ENCODE measurements around the gene KCNE4.

KCNE4 gene

DNA sequence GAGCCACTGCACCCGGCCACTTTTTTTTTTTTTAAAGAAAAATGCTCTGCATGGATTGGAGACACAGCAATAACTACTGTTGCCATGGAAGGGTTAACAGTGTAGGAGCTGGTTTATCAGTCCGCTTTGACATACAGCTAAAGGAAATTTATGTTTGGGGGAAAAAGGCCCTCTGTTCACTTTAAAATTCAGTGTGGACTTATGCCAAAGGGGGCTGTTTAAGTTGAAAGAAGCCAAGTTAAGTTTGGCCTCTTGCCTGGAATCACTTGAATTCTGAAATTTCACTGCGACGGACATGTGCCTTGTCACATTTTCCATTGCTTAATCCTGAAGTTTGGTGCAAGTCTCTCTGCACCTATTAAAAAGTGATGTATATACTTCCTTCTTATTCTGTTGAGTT, 3.1 kb downstream of the KCNE4 start:
- no peak overlapping the region for H3K27ac Mint-ChIP-seq (ENCODE audit: low read depth)
- no peaks in the 10 kb centered on the region for H3K9me3 Mint-ChIP-seq
- H3K4me3 Mint-ChIP-seq, result no peak overlapping the region
- H3K27me3 Mint-ChIP-seq, result peaks cover 30% of the 10 kb centered on the region
- ATAC-seq (replicated peaks; ENCODE audit: extremely low read depth, poor library complexity, severe bottlenecking), result no peak
- H3K36me3 Mint-ChIP-seq (ENCODE audit: insufficient read depth), result no peaks in the 10 kb centered on the region
- no peak for DNase-seq (ENCODE audit: low spot score in 2 of 2)
- H3K4me1 Mint-ChIP-seq, result no peaks in the 10 kb centered on the region

DNA sequence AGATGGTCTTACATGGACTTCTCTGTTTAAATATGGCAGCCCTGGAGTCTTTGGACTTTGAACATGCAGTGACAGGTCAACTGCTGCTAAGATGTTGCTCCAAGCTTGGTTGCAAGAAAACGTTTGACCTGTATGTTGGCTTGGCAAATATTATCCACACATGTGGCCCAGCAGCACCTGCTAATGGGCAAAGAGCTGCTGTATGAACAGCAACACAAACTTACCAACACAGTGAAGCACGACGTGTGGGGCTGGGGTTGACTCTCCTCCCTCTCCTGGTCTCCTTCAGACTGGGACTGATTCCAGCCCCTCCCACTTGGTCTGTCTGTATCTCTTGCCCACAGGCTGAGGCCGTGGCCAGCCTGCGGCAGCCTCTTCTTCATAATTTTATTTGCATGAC, 3.8 kb downstream of the KCNE4 start:
- Mint-ChIP-seq H3K27ac (ENCODE audit: low read depth) (no peak overlapping the region), H3K36me3 (ENCODE audit: insufficient read depth) (no peaks in the 10 kb centered on the region), H3K4me3 (no peak overlapping the region), H3K9me3 (no peaks in the 10 kb centered on the region), H3K27me3 (peaks cover 23% of the 10 kb centered on the region), H3K4me1 (no peaks in the 10 kb centered on the region)
- ATAC-seq (replicated peaks; ENCODE audit: extremely low read depth, poor library complexity, severe bottlenecking) (no peak), DNase-seq (ENCODE audit: low spot score in 2 of 2) (no peak)

DNA sequence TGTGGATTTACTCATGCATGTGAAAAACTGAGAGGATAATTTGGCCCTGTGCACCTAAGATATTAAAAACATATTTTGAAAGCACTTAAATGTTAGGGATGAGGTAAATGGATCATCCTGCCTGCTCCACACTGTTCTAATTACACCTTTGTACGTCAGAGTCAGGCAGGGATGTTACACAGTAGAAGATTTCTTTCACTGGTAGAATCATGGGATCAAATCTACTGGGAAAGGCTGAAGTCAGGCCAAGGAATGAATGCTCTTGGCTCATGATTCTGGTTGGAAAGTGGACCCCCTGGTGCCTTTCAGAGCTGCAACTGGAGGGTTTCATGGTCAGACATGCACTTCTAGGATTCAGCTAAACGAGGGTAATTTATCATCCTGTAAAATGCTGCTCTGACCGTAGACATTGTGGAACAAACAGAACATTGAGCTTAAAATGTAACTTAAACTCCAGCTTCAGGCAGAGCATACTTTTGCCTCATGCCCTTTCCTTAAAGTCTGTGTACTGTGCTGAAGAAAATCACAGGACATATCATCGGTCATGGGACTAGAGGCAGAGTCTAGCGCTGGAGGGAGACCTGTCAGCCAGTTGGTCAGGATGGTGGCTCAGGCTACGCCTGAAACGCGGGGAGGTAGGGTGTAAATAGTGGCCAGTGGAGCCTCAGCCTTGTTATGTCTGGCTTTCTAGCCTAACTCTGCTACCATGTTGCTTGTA, 4.9 kb downstream of the KCNE4 start:
- DNase-seq (ENCODE audit: low spot score in 2 of 2), result no peak
- Mint-ChIP-seq H3K4me3 (no peak overlapping the region), H3K27me3 (peaks cover 16% of the 10 kb centered on the region), H3K4me1 (no peaks in the 10 kb centered on the region), H3K36me3 (ENCODE audit: insufficient read depth) (no peaks in the 10 kb centered on the region), H3K9me3 (no peaks in the 10 kb centered on the region), H3K27ac (ENCODE audit: low read depth) (no peak overlapping the region)
- ATAC-seq (replicated peaks; ENCODE audit: extremely low read depth, poor library complexity, severe bottlenecking), result no peak

DNA sequence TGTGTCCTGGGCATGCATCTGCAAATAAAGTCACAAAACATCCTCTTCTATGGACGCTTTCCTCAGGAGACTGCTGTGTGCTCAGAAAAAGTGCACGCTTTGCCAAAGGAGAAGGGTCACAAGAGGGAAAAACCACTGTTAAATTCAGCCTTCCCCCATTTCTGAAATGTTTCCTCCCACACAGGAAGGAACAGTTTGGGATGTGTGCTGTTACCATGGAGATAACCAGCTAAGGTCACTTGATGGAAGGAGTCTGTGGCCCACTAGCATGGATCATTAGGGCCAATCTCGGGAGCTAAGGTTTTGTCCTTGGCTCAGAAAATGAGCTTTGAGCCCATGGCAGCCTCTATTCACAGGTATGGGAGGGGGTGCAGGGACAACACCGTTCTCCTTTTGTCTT, 5.6 kb downstream of the KCNE4 start:
- peaks cover 16% of the 10 kb centered on the region for H3K27me3 Mint-ChIP-seq

DNA sequence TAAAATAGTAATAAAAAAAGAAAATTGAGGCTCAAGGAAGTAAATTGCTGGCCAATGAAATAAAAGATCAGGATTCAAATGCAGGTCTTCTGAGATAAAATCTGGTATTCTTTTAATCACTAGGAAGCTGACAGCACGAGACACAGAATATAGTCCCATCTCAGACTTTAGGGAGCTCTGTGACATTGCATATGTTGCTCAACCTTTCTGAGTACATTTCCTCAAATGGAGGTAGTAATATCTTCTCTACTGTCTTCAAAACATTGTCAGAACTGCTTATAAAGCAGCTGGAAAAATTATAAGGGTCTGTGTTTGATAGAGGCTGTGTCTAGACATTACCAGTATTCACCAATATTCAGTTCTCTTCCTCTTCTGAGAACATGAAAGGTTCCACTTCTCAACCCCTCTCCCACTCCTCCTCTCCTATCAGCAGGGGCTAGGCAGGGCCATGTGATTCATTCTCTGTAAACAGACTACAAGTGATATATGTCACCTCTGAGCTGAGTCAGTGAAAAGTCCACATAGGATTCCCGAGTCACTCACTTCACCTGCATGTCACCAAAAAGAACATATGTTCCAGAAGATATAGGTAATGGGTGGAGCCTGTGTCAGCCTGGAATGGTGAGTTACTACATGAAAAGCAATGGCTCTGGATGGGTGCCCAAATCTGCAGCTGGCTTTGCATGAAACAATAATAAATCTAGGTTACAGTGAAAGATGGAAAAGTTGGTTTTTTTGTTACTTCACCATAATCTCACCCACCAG, 7.1 kb downstream of the KCNE4 start:
- Mint-ChIP-seq H3K27ac (ENCODE audit: low read depth) (no peak overlapping the region), H3K27me3 (peaks cover 16% of the 10 kb centered on the region), H3K9me3 (no peaks in the 10 kb centered on the region), H3K4me3 (no peak overlapping the region), H3K36me3 (ENCODE audit: insufficient read depth) (no peaks in the 10 kb centered on the region), H3K4me1 (no peaks in the 10 kb centered on the region)
- ATAC-seq (replicated peaks; ENCODE audit: extremely low read depth, poor library complexity, severe bottlenecking), result no peak
- DNase-seq (ENCODE audit: low spot score in 2 of 2), result no peak

More for the DNA sequence above, 5.6 kb downstream of the KCNE4 start:
- H3K4me1 Mint-ChIP-seq, result no peaks in the 10 kb centered on the region
- ATAC-seq (replicated peaks; ENCODE audit: extremely low read depth, poor library complexity, severe bottlenecking) (no peak), DNase-seq (ENCODE audit: low spot score in 2 of 2) (no peak)
- no peak overlapping the region for H3K27ac Mint-ChIP-seq (ENCODE audit: low read depth)
- H3K9me3 Mint-ChIP-seq, result no peaks in the 10 kb centered on the region
- H3K36me3 Mint-ChIP-seq (ENCODE audit: insufficient read depth), result no peaks in the 10 kb centered on the region
- H3K4me3 Mint-ChIP-seq, result no peak overlapping the region

DNA sequence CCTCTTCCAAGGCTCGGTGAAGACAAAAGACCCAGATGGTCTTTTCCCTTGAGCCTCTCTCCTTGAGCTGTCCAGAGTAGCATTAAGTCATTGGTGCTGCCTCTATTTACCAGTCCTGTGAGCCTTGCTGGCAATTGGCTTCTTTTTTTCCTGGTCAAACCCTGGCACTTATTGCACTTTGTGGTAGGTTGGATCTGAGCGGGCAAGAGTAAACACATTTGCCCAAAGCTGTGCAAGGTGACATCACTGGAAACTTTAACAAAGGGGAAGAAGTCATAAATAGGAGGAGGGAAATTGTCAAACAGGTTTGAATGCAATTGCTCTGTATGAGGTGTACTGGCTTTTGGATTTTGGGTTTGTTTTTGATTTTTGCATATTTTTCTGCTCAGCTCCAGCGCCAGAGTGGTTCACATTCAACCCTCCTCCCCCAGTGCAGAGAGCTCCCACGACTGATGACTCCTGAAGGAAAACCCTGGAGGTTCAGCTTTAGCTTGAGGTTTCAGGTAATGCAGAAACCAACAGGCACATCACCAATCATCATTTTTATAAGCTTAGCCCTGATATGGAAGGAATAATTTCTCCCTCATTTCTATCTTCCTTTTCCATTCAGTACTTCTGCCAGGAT, 8.3 kb downstream of the KCNE4 start:
- no peak overlapping the region for H3K27ac Mint-ChIP-seq (ENCODE audit: low read depth)
- no peak overlapping the region for H3K4me3 Mint-ChIP-seq
- no peaks in the 10 kb centered on the region for H3K4me1 Mint-ChIP-seq
- ATAC-seq (replicated peaks; ENCODE audit: extremely low read depth, poor library complexity, severe bottlenecking) (no peak), DNase-seq (ENCODE audit: low spot score in 2 of 2) (no peak)
- H3K36me3 Mint-ChIP-seq (ENCODE audit: insufficient read depth), result no peaks in the 10 kb centered on the region
- peaks cover 16% of the 10 kb centered on the region for H3K27me3 Mint-ChIP-seq
- H3K9me3 Mint-ChIP-seq, result no peaks in the 10 kb centered on the region

DNA sequence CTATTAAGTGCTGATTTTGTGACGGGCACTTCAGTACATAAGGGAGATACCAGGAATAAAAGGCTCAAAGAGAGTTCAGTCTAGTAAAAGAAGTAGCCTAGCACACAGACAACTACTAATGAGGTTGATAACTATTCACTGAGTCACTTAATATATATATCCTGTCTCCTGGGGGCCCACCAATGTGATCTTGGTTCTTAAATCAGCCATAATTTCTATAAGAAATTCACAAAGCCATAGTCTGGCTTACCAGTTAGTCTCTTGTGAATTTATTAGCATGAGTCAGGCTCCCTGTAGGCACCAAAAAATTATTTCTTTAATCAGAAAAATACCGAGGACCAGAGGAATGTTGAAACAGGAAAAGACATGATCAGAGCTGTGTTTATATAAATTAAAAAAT, 10.4 kb downstream of the KCNE4 start:
- DNase-seq (ENCODE audit: low spot score in 2 of 2) (no peak), ATAC-seq (replicated peaks; ENCODE audit: extremely low read depth, poor library complexity, severe bottlenecking) (no peak)
- H3K4me1 Mint-ChIP-seq, result no peaks in the 10 kb centered on the region
- H3K9me3 Mint-ChIP-seq, result no peaks in the 10 kb centered on the region
- H3K36me3 Mint-ChIP-seq (ENCODE audit: insufficient read depth), result no peaks in the 10 kb centered on the region
- no peak overlapping the region for H3K27ac Mint-ChIP-seq (ENCODE audit: low read depth)
- no peak overlapping the region for H3K4me3 Mint-ChIP-seq
- H3K27me3 Mint-ChIP-seq, result no peaks in the 10 kb centered on the region

DNA sequence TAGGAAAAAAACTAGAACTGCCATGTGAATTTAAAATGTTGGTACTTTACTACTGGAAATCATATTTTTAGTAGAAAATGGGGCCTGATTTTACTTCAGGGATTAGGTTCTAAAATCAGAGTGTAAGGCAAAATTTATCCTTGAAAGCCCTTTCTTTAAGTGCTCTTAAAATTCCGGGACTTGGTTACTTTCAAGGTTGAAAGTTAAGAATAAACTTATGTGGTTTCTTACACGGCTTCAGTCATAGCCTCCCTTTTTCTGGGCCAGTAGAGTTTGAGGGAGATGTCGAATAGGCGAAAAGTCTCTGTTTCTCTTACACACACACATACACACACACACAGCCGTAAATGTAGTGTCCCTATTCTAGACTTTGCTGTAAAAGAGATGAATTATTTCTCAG, 13.1 kb downstream of the KCNE4 start:
- ATAC-seq (replicated peaks; ENCODE audit: extremely low read depth, poor library complexity, severe bottlenecking) (no peak), DNase-seq (ENCODE audit: low spot score in 2 of 2) (no peak)
- H3K4me1 Mint-ChIP-seq, result no peaks in the 10 kb centered on the region
- no peaks in the 10 kb centered on the region for H3K27me3 Mint-ChIP-seq
- H3K4me3 Mint-ChIP-seq, result no peak overlapping the region
- no peaks in the 10 kb centered on the region for H3K36me3 Mint-ChIP-seq (ENCODE audit: insufficient read depth)
- H3K27ac Mint-ChIP-seq (ENCODE audit: low read depth), result no peak overlapping the region
- no peaks in the 10 kb centered on the region for H3K9me3 Mint-ChIP-seq

DNA sequence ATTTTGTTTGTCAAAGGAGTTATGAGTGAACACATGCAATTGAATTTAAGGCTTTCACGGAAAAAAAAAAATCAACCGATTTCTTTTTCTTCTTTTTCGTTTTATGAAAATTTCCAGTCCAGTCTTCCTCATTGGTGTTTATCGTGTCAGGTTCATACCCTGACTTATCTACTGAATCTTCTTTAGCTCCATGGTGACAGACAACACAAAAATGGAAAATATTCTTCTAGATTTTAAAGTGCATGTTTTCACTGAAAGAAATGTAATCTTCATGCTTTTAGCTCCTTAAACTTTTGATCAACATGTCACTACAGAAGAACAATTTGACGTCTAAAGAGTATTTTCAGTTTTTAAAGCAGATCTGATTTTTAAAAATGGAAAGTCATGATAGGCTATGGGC, 14.7 kb downstream of the KCNE4 start:
- Mint-ChIP-seq H3K4me1 (no peaks in the 10 kb centered on the region), H3K27me3 (peaks cover 4% of the 10 kb centered on the region), H3K9me3 (no peaks in the 10 kb centered on the region), H3K36me3 (ENCODE audit: insufficient read depth) (no peaks in the 10 kb centered on the region), H3K27ac (ENCODE audit: low read depth) (no peak overlapping the region), H3K4me3 (no peak overlapping the region)
- DNase-seq (ENCODE audit: low spot score in 2 of 2) (no peak), ATAC-seq (replicated peaks; ENCODE audit: extremely low read depth, poor library complexity, severe bottlenecking) (no peak)

DNA sequence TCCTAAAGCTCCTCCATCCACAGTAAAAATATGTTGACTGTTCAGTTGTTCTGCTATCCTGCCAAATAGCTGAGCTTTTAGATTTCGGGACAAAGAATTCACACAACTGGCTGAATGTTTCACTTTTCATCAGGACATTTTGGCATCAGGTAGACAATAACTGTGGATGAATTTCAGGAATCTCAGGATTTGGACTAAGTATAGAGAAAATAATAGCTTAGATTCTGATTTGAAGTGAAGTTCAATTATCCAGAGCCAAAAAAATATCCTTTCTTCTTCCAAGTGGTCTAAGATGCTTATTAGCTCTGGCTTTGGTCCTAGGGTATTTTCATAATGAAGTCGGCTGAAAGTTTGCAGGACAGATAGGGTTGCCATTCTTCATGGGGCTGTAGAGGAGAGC, 16.1 kb downstream of the KCNE4 start:
- no peaks in the 10 kb centered on the region for H3K36me3 Mint-ChIP-seq (ENCODE audit: insufficient read depth)
- no peak overlapping the region for H3K4me3 Mint-ChIP-seq
- peaks cover 14% of the 10 kb centered on the region for H3K27me3 Mint-ChIP-seq
- ATAC-seq (replicated peaks; ENCODE audit: extremely low read depth, poor library complexity, severe bottlenecking), result no peak
- H3K9me3 Mint-ChIP-seq, result peaks cover 7% of the 10 kb centered on the region
- H3K4me1 Mint-ChIP-seq, result no peaks in the 10 kb centered on the region
- H3K27ac Mint-ChIP-seq (ENCODE audit: low read depth), result no peak overlapping the region
- no peak for DNase-seq (ENCODE audit: low spot score in 2 of 2)

DNA sequence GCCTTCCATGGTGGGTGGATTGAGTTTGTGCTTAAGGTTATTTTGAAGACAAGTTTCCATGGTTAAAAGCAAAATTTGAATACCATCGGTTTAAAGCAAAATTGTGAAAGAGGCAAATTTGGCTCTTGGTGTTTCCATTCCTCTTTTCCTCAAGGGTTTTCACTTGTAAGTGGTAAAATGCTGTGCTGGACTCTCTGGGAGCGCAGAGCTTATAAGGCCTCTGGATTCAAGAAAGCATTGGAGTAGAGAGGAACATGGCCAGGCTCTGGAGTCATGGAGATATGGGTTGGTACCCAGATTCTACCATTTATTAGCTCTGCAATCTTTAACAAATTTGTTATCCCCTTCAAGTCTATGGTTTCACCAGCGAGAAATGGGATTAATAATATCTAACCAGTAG, 17.5 kb downstream of the KCNE4 start:
- Mint-ChIP-seq H3K36me3 (ENCODE audit: insufficient read depth) (no peaks in the 10 kb centered on the region), H3K4me1 (no peaks in the 10 kb centered on the region), H3K4me3 (no peak overlapping the region), H3K9me3 (peaks cover 7% of the 10 kb centered on the region), H3K27me3 (peaks cover 14% of the 10 kb centered on the region), H3K27ac (ENCODE audit: low read depth) (no peak overlapping the region)
- DNase-seq (ENCODE audit: low spot score in 2 of 2) (no peak), ATAC-seq (replicated peaks; ENCODE audit: extremely low read depth, poor library complexity, severe bottlenecking) (no peak)

DNA sequence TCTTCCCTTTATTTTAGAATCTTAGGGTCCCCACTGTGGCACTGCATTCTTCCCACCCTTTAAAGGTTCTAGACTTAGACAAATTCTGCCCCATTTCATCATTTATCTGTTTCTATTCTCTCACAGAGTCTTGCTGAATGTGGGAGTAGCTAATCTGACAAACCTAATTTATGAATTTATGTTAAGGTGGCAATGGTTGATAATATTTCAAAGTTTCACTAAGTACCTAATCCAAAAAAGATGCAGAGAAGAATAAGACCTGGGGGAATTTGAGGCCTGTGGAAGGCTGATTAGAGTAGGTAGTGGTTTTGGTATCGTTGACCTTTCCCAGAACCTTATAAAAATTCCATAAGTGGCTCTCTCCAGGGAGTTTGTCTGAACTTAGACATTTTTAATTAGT, 18.0 kb downstream of the KCNE4 start:
- Mint-ChIP-seq H3K4me1 (no peaks in the 10 kb centered on the region), H3K36me3 (ENCODE audit: insufficient read depth) (no peaks in the 10 kb centered on the region), H3K4me3 (no peak overlapping the region), H3K9me3 (peaks cover 7% of the 10 kb centered on the region), H3K27ac (ENCODE audit: low read depth) (no peak overlapping the region), H3K27me3 (peaks cover 14% of the 10 kb centered on the region)
- DNase-seq (ENCODE audit: low spot score in 2 of 2), result no peak
- ATAC-seq (replicated peaks; ENCODE audit: extremely low read depth, poor library complexity, severe bottlenecking), result no peak

DNA sequence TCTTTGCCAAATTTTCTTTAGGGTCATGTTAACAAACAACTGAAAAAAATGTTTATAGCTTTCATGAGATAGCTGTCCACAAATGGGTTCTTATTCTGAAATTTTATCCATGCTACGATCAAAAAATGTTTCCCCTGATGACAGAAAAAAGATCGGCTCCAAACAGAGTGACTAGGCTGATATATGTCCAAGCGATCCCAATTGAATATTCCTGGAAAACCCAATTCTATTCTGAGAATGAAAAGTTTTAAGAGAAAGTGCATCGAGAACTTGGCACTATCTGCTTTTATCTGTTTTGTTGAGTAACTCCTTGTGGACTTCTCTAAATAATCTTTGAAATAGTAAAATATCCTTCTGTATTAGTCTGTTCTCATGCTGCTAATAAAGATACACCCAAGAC, 19.1 kb downstream of the KCNE4 start:
- Mint-ChIP-seq H3K36me3 (ENCODE audit: insufficient read depth) (no peaks in the 10 kb centered on the region), H3K9me3 (peaks cover 7% of the 10 kb centered on the region), H3K4me3 (no peak overlapping the region), H3K27me3 (peaks cover 14% of the 10 kb centered on the region), H3K27ac (ENCODE audit: low read depth) (no peak overlapping the region), H3K4me1 (no peaks in the 10 kb centered on the region)
- DNase-seq (ENCODE audit: low spot score in 2 of 2) (no peak), ATAC-seq (replicated peaks; ENCODE audit: extremely low read depth, poor library complexity, severe bottlenecking) (no peak)
